Thyroid gland (tissue), 4 donors: ENCODE data around the gene KDR.

Experiments used
- POLR2A ChIP-seq, 2 donors: fragments of 450-650 bp; IDR thresholded peaks; one replicate each; pipeline ENCODE4 v1.6.1; 2017; ENCODE audit warnings: antibody characterized with exemption in 2 of 2, mild to moderate bottlenecking in 2 of 2, moderate library complexity in 1 of 2
- TF ChIP-seq, protein P1 (sequence below), 6 experiments: fragments of 200-600 bp in 3 of 6; fragments of 450-650 bp in 3 of 6; sonication (generic) in 3 of 6; IDR thresholded peaks; one replicate each; pipeline ENCODE4 v1.5.1; 2016 to 2019; ENCODE audit warnings: antibody characterized with exemption in 6 of 6, mild to moderate bottlenecking in 2 of 6, inconsistent platforms in 1 of 6, moderate library complexity in 1 of 6

DNA sequence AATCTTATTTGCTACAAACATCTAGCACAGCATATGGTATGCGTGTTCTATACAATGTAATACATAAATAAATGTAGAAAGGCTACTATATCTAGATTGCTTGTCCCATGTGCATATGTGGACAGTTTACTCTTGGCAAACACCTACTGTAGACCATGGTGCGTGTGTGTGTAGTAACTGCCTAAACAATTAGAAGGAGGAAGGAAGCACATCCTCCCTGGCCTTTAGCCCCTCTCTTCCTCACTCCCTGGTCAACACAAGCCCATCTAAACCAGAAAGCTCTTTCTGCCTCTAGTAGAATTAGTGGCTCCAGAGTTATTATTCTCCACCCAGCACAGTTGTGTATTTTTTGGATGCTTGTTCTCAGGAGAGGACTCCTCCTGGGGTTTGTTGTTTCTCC, 73.9 kb downstream of the KDR start:
- TF ChIP-seq, protein P1, sequence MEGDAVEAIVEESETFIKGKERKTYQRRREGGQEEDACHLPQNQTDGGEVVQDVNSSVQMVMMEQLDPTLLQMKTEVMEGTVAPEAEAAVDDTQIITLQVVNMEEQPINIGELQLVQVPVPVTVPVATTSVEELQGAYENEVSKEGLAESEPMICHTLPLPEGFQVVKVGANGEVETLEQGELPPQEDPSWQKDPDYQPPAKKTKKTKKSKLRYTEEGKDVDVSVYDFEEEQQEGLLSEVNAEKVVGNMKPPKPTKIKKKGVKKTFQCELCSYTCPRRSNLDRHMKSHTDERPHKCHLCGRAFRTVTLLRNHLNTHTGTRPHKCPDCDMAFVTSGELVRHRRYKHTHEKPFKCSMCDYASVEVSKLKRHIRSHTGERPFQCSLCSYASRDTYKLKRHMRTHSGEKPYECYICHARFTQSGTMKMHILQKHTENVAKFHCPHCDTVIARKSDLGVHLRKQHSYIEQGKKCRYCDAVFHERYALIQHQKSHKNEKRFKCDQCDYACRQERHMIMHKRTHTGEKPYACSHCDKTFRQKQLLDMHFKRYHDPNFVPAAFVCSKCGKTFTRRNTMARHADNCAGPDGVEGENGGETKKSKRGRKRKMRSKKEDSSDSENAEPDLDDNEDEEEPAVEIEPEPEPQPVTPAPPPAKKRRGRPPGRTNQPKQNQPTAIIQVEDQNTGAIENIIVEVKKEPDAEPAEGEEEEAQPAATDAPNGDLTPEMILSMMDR (IDR thresholded peaks at IDR 0.05) = no peak
- TF ChIP-seq POLR2A (IDR thresholded peaks at IDR 0.05) = no peak
